ENCODE data around the gene CIITA.
"Not testable (repeated sequence)": the region's sequence is repeated elsewhere in the genome, so short reads cannot be mapped to it uniquely, and the experiment has no call there.

Gene CIITA

DNA sequence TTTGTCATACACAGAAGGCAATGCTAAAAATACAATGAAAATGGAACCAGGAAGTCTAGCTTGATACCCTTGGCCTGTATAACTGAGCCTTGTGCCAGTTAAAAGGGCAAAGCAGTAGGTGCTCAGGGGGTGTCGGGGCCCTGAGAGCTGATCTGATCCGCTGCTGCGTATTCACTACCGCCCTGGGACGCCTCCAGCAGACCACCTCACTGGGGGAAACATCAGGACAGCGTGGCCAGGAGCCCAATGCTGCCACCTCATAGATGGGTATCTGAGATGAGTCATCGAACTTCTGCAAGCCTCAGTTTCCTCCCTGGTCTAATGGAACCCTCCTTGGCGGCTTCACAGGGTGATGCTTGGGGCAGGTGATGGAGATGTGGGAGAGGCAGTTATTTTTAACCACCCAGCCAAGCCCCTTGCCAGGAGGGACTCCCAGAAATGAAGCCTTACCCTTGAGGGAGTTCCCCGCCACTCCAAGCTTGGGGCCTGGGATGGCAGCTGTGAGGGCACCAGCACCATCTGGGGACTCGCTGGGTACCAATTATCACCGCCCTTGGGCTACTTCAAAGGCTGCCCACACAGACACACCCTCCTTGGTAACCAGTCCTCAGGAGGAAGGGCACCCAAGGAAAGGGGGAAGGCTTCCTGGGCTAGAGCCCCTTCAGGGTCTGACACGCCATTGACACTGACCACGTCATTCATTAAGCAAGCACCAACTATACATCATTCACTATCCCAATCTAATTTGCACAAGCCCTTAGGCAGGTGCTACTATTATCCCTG lies 57.5 kb downstream of the CIITA start:
- DNase-seq (ENCODE audit: low spot score), result no peak

DNA sequence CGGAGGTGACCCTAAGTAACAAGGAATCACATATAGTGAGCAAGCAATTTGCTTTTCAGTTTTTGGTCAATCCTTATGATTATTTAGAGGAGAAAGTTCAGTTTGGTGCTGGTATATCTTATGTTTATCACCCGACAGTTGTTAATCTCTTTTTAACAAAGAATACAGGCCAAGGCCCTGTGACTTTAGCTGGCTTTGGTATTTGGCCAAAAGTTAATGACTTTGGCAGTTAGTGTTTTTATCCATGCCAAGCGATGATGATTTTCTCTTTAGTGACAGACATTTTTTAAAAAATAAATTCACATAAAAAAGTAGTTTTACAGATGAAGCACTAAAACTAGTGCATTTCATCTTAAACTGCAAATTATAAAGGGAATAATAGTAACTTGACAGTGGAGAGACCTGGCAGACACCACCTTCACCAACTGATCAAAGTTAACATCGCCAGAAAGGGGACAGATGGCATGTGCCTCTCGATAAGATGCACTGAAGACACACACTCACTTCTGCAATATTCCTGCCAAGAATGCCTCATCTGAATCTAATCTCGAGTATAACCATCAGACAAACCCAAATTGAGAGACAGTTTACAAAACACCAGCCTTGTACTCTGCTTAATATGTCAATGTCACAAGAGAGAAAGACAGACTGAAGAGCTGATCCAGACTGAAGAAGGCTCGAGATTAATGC lies 58.4 kb downstream of the CIITA start:
- DNase-seq (ENCODE audit: low spot score), result no peak

DNA sequence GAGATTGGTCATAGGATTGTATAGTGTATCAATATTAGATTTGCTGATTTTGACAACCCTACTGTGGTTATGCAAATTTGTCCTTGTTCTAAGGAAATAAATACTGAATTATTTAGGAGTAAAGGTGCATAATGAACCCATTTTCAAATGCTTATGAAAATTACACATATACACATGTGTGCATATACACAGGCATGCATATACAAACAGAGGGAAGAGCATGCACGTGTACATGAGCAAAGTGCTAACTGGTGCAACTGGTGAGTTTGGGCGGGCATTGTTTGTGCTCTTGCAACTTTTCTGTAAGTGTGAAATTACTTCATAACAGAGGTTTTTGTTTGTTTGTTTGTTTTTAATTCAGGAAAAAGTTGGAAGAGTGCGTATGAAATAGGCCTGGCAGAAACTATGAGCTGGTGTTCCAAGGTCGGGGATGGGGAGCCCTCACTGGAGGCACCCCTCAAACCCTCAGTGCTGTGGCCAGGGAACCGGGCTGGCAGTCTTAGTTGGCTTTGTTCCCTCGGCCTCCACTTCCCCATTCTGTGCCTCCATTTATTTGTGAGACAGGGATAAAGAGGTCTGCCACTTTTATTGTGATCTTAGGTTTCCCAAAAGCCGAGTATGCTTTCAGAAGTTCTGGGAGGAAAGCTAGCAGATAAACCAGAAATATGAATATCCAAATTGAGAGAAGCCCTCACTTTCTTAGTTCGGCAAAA lies 59.4 kb downstream of the CIITA start:
- DNase-seq (ENCODE audit: low spot score), result no peak

DNA sequence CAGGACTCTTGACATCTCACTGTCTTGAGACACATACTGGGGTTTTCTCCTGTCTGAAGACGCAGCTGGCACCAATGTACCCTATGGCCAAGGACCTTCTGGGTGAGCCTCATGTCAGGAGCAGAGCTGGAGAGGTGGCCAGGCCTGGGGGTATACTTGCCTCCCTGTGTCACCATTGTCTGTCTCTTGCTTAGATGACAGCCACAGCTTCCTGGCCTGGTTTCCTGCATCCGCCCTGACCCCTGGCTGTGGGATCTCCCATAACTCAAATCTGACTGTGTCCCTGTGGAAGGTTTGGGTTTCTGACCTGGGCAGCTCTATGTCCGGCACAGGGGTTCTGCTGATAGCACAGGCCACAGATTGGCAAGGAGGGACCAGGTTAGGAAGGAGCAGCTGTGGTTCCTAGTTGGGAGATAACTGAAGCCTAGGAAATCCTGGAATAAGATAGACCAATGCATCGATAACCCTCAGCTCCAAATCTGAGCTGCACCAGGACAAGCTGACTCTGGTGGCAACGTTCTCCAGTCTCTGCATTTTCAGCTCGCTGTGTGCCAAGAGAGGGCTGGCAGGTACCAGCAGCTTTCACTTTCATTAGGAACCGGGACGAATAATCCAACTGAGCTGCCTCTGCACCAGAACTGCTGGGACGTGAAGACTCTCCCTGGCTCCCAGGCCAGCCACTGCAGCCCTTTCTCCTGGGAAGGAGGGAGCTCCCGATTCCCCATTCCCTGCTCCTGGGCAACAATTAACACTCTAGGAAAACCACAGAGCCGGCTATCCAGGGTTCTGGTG lies 60.3 kb downstream of the CIITA start:
- DNase-seq (ENCODE audit: low spot score), result no peak

DNA sequence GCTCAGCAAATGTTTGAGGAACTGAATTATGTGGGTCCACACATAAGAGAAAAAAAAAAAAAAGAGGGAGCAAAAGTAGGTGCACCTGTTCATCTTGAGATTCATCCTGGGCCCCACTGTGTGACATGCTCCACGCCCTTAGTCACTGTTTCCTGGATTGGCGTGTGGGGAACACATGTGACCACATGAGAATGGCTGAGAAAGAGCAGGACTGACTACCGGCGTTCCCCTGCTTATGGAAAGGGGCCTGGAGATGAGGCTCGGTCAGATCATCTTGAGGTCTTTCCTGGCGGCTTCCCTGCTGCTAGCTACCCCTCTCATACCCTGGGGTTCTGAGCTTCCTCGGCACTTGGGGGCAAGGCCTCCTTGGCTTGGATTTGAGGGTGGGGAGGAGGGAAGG lies 61.3 kb downstream of the CIITA start:
- no peak for DNase-seq (ENCODE audit: low spot score)

DNA sequence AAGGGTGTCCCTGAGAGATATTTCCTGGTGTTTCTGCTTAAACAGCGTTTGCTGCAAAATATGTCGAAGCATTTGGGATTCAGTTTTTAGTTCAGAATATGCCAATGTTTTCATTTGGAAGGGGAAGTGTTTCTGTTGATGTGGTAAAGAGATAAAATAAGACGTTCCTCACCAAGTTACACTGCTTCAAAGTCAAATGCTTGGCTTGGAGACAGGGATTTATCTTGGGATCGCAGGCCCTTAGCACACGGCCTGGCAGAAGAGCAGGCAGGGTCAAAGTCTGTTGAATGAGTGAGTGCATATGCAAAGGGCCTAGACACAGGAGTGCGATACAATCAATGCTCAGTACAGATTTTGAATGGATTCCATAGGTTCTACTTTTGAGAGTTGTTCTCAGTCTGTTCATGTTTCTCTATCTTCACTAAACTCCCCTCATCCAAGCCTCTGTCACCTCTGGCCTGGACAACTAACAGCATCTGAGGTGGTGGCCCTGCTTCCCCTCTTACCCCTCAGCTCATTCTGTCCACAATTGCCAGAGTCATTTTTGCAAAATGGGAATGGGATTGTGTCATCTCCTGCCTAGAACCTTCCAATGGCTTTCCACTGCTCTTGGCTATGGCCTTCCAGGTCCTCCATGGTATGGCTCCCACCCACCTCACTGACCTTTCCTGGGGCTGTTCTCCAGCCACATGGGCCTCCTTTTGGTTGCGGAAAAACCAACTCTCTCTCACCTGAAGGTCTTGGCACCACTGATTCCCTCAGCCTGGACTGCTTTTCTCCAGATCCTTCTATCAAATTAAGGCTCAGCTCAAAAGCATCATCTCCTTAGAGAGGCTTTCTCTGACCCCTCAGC lies 62.0 kb downstream of the CIITA start:
- DNase-seq (ENCODE audit: low spot score), result no peak

DNA sequence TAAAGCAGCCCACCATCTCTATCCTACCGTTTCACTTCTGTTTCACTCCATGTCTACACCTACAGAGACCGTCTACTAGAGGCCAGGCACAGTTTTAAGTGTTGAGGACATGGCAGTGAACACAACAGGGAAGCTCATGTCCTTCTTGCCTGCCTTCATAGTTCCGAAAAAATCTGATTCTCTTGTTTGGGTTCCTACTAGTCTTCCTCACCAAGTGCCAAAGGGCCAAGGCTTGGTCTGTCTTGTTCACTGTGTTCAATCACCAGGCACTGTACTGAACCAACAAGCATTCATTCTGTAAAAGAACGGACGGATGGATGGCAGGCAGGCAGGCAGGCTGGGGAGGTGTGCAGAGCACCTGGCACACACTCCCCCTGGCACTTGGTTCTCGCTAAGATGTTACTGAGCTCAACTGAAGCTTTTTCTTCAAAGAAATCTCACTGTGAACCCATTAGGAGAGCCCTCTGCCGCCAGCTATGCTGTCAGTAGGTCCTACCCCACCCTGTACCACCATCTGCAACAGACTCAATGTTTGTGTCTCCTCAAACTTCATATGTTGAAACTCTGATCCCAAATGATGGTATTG lies 62.7 kb downstream of the CIITA start:
- no peak for DNase-seq (ENCODE audit: low spot score)

DNA sequence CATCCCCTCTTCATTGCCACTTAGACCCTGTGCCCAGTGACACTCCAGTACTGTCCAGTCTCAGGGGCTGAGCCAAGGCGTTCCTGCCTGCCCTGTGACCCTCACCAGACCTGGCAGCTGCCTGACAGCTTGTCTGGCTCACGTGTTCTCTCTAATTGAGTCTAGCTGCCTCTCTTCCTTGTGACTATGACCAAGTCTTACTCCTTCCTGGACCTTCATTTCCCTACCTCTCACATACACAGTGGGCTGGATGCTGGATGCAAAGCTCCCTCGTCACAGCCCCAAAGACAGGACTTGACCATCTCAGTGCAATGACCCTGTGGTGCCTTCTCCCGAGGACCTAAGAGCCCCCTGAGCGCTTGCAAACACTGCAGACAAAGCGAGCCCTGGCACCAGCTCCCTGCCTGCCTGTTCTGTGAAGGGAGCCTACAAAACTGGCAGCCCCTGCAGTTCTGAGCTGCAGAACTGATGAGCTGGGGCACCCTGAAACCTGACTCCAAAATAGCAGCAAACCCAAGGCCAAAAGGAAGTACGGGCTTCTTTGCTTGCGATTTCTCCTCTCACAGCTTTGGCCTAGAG lies 63.6 kb downstream of the CIITA start:
- no peak for DNase-seq (ENCODE audit: low spot score)

DNA sequence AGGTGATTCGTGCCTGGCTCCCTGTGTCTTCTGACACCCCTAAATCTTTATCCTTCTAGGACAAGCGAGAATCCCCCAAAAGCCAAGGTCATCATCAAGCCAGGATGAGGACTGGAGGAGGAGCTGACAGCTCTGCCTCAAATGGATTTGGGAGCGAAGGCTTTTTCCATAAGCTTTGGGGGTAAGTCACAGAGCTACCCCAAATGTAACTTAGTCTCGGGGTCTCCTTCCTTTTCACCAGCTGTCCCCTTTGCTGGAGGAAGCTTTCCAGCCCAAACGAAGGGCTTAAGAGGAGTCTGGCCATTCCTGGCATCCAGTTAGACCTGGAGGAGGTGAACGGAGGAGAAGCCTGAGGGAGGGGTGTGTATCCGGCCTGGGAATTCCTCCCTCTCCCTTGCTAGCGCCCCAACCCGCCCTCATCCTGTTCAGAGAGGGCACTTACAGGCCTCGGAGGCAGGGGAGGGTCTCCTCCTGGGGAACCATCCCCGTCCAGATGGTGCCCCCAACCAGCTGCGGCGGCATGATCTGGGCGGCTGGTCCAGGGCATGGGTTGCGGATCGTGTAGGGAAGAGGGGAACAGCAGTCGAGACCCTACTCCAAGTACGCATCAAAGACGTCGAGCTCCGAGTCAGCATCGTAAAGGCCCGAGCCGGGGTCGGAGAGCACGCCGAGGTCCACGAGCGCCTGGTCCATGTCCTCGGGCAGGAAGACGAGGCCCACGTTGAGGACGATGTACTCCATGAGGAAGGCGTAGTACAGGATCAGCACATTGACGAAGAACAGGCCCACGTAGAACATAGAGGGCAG lies 64.3 kb downstream of the CIITA start:
- DNase-seq (ENCODE audit: low spot score), result no peak

DNA sequence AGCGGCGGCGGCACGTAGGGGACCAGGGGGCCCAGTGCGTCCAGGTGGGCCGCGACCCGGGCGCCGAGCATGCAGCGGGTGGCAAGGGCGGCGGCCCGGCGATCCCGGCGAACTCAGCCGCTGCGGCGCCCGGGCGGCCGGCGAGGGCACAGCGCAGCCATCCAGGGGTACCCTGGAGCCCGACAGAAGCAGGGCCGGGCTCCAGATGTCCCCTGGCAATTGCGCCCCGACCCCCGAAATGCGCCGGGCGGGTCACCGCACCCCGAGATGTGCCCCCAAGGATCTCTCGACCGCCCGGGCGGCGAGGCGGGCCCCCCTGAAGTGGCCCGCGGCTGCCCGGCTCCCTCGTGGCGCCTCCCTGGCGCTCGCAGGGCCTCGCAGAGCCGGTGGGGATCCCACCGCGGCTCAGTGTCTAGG lies 64.9 kb downstream of the CIITA start:
- DNase-seq (ENCODE audit: low spot score), result not testable (repeated sequence)

DNA sequence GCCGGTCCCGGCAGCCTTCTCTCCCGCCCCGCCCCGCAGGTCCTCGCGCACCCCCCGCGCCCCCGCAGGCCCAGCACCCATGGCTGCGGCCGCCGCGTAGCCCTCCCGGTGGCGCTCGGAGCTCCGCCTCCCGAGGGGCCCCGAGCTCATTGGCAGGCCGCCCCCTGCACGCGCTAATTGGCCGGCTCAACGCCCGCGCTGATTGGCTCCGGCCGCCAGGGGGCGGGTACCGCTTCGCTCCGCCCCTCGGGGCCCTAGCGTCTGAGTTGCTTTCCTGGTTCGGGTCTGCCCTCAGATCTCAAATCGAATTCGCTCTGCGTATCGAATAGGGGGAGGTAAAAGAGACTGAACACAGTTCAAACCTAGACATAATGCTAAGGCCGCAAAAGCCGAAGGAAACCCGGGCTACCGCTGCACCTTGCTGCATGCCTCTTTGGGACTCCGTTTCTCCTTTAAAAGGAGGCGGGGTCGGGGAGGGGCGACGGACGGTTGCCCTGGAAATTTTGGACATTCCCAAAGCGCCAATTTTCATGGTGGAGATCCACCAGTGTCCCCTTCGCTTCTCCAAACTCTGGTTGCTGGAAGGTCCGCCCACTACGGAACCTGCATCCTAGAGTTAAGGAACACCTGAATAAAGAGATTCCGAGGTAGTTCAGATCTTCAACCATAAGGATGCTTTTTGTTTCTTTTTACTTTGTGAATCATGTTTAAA lies 65.5 kb downstream of the CIITA start, which contains the start of gene DEXI:
DEXI (minus strand) TSS at position 117 of the 712 bp plus-strand sequence. CDS start 463 bp downstream, outside the sequence.
- DNase-seq (ENCODE audit: low spot score), result peak; percentile 97

DNA sequence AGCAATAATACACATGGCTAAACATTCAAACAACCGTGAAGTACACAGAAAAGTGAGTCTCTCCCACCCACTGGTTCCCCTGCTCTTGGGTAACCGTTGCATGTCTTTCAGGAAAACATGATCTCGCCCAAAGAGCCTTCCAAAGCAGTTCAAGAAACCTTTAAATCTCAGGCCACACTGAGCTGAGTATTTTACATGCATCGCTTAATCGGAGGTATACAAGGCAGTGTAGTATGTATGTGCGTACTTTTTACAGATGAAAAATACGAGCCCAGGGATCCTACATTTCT lies 66.0 kb downstream of the CIITA start:
- no peak for DNase-seq (ENCODE audit: low spot score)

DNA sequence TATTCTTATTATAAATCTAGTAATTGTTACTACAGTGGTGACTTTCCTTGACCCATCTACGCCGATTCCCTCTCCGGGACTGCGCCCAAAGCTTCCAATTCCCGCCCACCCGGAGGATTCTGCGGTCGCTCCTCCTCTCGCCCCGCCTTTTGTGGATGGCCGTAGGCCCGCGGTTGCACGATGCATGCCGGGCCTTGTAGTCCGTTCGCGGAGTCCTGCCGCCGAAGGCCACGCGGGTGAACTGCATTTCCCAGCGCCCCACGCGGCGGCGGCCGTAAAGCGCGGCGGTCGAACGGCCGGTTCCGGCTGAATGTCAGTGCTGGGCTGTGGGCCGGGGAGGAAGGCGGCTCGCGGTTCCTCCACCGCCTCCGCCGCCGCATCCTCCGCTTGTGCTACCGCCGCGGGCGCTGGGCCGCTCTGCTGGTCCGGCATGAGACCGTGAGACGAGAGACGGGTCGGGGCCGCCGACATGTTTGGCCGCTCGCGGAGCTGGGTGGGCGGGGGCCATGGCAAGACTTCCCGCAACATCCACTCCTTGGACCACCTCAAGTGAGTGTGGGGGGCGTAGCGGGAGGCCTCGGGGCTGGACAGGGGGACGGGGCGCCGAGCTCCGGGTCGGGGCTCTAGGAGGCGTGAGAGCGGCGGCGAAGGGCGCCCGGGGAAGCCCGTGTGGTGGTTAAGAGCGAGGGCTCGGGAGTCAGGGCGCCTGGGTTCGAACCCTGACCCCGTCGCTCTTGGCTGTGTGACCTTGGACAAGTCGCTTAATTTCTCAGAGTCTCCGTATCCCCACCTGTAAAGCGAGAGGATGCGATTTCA lies 67.5 kb downstream of the CIITA start, which contains the start of gene CLEC16A:
CLEC16A (plus strand) TSS at position 316 of the 816 bp plus-strand sequence; CDS start at position 470, 154 bp downstream.
- DNase-seq (ENCODE audit: low spot score), result peak; percentile 98

DNA sequence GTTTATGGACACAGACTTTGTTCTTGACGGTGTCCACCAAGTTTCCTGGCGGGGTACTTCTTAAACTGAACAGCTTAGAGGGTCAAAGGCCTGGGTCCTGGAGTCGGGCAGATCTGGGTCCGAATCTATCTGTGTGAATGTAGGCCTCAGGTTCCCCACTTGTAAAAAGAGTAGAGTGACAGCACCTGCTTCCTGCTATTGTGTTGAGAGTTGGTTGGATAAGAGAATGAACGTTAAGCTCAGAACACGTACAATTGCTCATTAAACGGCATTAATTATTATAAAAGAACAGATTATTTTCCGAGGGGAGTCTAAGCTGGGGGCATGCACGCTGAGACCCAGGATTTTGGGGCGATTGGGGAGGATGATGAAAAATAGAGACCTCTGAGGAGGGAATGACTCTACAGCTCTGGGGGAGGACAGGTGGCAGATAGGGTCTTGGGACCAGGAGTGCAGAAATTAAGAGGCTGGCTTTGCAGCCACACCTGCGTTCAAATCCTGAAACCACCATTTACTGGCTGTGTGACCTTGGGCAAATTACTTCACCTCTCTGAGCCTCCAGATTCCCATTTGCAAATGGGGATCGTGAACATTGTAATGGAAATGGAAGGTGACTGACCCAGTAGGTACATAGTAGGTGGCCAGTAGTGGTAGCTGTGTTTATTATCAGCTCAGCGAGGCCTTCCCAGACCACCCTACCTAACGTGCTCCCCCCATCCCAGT lies 68.2 kb downstream of the CIITA start:
- DNase-seq (ENCODE audit: low spot score), result no peak

DNA sequence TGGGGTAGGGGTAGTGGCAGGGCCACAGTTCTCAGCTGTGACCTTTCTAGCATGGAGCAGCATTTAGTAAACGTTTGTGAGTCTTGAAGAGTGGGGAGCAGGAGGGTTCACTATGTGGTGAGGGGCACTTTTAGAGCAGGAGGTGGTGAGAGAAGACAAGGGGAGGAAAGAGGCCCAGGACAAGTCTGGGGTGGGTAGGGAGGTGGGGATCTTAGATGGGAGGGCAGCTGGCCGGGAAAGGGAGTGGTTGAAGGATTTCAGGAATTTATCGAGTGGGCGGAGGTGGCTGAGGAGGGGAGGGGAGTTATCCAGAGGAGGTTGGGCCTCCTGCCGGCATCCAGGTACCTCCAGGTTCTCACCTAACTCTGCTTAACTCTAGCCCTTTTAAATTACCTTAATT lies 69.3 kb downstream of the CIITA start:
- no peak for DNase-seq (ENCODE audit: low spot score)

DNA sequence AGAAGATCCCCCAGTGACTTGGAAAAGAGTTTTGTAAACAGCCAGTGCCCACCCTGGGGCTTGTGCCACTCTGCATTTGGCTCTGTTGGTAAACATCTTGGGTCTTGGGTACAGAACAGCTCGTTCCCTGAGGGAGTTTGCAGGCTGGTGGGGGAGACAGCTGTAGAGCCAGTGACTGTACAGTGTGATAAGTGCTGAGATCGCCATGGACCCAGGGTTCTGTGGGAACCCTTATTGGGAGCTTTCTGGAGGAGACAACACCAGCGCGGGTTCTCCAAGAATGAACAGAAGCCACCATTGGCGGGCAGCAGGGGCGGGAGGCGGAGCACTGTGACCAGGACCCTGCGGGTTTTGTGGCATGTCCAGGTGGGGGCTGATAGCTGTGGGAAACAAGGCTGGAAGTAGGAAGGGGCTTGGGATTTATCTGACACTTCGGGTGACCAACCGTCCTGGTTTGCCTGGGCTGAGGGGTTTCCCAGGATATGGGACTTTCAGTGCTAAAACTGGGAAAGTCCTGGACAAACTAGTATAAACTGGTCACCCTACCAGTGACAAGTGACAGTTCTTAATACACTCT lies 70.3 kb downstream of the CIITA start:
- DNase-seq (ENCODE audit: low spot score), result no peak

DNA sequence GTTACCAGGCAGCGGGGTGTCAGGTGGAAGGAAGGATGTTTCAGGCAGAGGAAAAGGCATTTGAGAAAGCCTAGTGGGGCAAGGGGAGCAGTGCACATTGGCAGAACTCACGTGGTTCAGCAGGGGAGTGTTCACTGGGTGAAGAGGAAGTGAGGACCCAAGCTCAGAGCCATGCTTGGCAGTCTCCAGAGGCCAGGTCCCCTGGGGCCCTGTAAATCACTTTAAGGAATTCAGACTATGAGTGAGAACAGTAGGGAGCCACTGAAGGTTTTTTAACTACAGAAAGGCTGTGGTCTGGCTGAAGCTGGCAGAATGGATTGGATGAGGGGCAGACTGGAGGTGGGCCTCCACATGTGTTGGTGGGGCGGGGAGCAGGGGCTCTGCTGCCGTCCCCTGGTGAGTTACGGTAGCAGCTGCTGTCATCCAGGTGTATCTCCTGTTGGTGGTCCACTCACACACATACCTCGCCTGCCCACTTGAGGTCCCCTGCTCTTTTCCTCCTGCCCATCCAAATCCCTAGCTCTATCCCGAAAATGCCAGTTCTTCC lies 72.5 kb downstream of the CIITA start:
- DNase-seq (ENCODE audit: low spot score), result no peak
